GM18502 (cell line): ENCODE measurements around the gene PBX3.
"Not testable (repeated sequence)": the region's sequence is repeated elsewhere in the genome, so short reads cannot be mapped to it uniquely, and the experiment has no call there.

ENCODE experiments used
- ATAC-seq: cut with Tn5 transposase; IDR thresholded peaks from one replicate; pipeline ENCODE4 v1.9.1; 2021; ENCODE audit warnings: mild to moderate bottlenecking; ENCODE audit not compliant: unreplicated experiment, poor library complexity

The PBX3 gene

GRCh38 chr9:125815568-125815967, 68.4 kb downstream of the PBX3 start:
- ATAC-seq = no peak

DNA sequence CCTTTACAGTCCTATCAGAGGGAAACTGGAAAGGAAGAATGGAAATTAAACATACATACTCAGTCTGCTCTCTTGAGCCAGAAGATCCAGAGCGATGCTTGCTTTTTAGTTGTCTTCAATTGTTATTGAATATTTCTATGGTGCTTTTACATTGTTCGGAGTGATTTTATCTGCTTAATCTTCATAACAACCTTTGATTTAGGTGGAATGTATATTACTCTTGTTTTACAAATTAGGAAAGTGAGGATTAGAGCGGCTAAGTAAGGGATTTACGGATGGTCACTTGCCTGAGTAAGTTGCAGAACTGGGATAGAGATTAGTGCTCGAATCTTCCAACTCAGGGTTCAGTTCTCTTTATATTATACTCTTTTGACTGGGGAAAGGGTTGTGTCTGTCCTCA, 69.1 kb downstream of the PBX3 start:
- ATAC-seq = no peak

- no peak for ATAC-seq
Measured at GRCh38 chr9:125820100-125820804, 73.1 kb downstream of the PBX3 start.

- peak; percentile 59 for ATAC-seq
Measured at GRCh38 chr9:125821078-125821477, 73.9 kb downstream of the PBX3 start.

DNA sequence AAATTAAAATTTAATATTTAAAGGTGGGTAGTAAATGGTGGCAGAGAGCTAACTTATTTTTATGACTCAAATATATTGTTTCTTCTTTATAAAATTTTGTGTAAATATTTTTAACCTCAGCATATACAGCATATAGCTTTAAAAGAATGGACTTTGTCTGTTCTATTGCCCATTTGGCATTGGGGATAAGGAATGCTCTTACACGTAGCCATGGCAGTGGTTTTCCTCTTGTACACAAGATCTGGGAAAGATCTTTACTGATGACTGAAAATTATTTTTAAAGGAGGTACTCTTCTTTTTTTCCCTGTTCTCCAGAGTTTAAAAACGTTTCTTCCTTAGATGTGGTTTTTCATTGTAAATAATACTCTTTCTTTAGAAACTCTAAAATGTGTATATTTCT, 75.0 kb downstream of the PBX3 start:
- no peak for ATAC-seq

DNA sequence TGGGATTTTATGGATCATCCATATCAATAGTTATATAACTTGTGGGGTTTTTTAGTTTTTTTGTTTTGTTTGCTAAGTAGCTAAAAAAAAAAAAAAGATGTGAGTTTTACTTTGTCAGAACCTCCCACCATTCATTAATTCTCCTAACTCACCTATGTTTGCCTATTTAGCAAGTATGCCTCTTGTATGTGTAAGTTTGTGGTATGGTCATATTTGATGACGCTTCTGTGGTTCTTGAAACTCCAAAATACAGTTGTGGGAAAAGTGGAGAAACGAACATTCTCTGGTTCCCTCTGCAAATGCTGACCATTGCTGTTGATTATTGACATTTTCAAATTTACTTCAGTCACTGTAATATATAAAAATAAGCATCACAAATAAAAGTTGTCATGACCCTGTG, 75.7 kb downstream of the PBX3 start:
- no peak for ATAC-seq

GRCh38 chr9:125823874-125824406, 76.8 kb downstream of the PBX3 start:
- ATAC-seq = not testable (repeated sequence)

- no peak for ATAC-seq
Measured at GRCh38 chr9:125825762-125826161, 78.6 kb downstream of the PBX3 start.

DNA sequence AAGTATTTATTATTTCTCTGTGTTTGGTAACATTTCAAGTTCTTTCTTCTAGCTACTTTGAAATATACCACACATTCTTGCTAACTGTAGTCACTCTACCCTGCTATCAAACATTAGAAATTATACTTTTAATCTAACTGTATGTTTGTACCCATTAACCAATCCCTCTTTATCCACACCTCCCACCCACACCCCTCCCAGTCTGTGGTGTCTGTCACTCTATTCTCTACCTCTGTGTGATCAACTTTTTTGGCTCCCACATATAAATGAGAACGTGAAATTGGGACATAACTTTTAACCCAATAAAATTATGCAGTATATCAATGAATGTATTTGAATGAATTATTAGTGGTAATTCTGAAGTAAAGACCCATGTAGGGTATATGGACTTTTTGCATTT, 79.7 kb downstream of the PBX3 start:
- ATAC-seq = no peak

DNA sequence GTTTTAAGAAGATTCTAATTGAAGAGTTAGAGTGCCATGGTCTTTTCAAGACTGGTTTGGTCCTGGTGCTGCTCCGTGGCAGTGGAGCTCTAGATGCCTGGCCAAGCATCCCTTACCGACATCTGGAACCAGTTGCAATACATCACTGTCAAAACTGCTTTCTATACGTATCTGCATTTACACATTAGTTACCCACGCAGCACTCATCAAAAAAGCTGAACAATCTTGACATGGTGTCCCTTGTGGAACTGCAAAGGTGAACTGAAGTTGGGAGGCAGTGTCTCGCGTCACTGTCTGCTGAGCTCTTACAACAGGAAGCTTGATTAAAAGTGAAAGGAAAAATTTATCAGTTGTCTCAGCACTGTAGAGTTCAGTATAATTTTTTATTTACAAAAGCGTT, 82.6 kb downstream of the PBX3 start:
- ATAC-seq = peak; percentile 48

GRCh38 chr9:125831054-125831453, 83.9 kb downstream of the PBX3 start:
- no peak for ATAC-seq

GRCh38 chr9:125831616-125832015, 84.4 kb downstream of the PBX3 start:
- no peak for ATAC-seq

GRCh38 chr9:125835655-125836054, 88.5 kb downstream of the PBX3 start:
- ATAC-seq = no peak

- no peak for ATAC-seq
Measured at GRCh38 chr9:125839317-125839716, 92.1 kb downstream of the PBX3 start.

DNA sequence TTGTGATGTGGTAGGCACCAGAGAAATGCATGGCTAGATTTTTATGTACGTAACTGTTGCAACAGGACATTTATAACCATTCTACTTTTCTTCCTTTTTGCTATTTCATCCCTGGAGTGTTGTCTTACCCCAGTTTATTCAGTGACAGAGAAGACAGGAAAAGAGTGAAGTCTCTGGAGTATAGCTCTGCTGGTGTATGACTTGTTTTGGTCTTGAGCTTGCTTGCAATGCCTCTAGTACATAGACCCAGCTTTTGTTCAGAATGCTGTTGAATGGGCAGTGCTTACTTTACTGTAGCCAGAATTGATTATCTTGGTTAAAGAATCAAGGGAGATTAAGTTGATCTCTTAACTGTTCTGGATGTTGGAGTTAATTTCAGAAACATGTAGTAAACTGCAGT, 94.3 kb downstream of the PBX3 start:
- ATAC-seq = no peak

GRCh38 chr9:125842242-125842641, 95.1 kb downstream of the PBX3 start:
- no peak for ATAC-seq

- ATAC-seq = no peak
Measured at GRCh38 chr9:125843646-125844045, 96.5 kb downstream of the PBX3 start.

GRCh38 chr9:125844611-125845010, 97.4 kb downstream of the PBX3 start:
- no peak for ATAC-seq

GRCh38 chr9:125845271-125845808, 98.2 kb downstream of the PBX3 start:
- no peak for ATAC-seq

- ATAC-seq = no peak
Measured at GRCh38 chr9:125847735-125848134, 100.6 kb downstream of the PBX3 start.

DNA sequence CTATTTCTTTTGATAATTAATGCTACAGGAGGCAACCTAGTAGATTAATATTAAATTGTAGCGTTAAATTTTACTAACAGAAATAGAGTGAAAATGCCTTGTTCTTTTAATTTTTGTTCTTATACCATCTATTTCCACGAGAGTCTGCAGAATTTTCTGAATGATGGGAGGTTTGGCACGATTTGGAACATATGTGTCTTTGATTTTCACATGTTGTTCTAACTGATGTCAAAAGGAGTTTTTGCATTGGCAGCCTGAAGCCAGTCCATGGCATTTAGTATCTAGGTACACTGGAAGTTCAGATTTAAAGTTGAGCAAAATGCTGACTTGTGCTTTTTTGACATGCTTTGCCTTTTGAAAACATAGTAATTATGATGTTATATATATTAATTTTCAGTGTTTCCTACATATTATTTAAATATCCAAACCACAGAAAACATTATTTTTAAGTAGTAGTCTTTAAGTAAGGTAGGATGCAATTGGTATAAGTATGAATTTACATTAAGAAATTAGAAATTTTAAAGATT, 103.0 kb downstream of the PBX3 start:
- no peak for ATAC-seq

DNA sequence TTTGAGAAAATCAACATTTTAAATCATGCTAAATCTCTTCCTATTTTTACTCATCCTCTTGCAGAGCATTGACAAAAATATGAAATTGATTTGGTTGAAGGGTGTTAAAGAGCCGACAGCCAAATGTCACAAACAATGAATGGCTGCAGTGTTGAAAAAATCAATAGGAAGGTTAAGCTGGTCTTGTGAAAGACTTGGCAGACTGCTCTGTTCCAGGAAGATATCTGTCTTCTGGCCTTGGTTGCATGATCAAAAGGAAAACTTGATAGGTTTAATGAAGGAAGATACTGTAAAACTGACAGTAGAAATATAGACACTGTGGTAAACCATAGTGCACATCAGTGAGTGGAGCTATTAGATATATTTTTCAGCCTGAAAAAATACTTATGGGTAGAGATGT, 103.6 kb downstream of the PBX3 start:
- no peak for ATAC-seq
